HL-60/S4 (cell line): ENCODE measurements around the gene OR6S1.

Experiments
- in situ Hi-C: fragments of 300-500 bp; cut with MboI; formaldehyde crosslinking; loops from 2 replicates; pipeline ENCODE4 v1.14.3; 2022; ENCODE audit warnings: low sequenced_read_pairs

OR6S1 gene, protein sequence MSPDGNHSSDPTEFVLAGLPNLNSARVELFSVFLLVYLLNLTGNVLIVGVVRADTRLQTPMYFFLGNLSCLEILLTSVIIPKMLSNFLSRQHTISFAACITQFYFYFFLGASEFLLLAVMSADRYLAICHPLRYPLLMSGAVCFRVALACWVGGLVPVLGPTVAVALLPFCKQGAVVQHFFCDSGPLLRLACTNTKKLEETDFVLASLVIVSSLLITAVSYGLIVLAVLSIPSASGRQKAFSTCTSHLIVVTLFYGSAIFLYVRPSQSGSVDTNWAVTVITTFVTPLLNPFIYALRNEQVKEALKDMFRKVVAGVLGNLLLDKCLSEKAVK

DNA sequence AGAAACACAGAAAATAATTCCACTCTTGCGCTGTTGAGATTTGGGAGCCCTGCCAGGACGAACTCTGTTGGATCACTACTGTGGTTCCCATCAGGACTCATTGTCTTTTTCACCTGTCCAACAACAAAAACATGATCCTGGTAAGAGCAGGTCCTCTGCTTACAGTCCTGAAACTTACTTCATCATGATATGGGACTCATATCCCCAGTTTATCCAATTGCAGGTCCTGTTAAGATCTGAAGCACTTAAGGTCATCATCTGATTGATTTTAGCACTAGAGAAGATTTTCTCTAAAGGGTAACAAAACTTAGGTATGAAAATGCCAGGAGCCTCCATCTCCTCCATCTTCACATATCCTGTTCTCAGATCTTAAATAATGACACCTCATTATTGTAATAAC, at the start of gene OR6S1:
TSS of gene OR6S1 (minus strand) at position 101 of the 400 bp plus-strand sequence. CDS start at position 101, 0 bp downstream.
- in situ Hi-C loops = no loop called here

DNA sequence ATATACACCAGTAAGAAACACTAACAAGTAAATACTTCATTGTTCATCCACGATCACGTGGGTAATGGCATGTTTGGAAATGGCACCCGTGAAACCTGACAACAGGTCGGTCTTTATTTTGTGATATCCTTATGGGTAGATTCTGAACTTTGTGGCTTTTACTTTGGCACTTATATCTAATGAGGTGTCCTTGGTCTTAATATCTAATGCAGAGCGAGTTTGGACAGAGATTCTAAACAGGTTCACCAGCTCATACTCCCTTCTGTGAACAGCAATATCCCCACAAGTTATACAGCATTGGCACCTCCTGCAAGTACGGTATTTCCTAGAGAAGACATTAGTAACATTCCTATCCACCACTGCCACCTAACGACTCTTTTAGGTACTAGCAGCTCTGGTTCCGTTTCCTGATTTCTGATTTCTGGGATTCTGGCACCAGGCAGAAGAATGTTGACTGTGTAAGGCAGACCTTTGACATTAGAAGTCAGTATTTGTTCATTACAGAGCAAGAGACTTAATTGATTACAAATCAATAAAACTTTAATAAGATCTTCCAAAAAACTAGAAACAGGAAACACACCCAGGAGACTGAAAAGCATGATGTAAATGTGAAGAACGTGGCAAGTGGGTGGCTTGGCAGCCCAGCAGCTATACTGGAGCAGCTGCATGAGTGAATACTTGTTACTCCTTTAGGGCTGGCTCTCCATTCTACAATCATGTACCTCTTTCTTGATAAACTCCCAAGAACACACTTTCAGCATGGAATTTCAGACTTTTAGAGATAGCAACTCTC, 49.6 kb upstream of the OR6S1 start:
- in situ Hi-C loops = loop anchor here (10.0 kb wide), 1 partner anchor 284 kb away; no protein-coding TSS in a partner anchor

DNA sequence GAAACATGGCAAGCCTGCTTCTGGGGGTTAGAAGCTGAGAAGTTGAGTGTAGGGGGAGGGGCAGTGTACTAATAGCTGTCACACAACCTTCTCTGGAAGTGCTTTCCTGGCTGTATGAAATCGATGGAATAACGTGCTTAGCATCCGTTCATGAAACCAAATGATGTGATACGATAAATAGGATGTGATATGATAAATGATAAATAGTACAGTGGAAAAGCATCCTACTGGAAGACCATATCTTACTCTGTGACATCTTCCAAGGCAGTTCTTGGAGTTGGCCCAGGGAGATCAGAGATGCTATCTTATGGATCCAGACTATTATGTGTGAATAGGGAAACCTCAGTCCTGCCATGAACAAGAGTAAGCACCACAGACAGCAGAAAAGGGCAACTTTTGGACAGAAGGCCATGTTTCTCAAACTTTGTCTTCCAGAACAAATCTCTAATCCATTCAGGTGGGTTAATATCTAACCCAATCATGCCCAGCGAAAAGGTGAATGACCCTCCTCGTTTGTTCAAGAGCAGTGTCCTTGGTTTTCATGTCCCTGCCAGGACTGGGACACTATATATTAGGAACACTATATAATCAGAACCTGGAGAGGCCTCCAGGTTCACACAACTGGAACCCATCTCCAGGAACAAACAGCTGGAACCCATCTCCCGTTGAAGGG, 46.8 kb upstream of the OR6S1 start, which contains the start of gene ANG:
TSS of gene ANG (plus strand) at position 598 of the 673 bp plus-strand sequence. CDS start 4,801 bp downstream, outside the sequence.
- in situ Hi-C loops = loop anchor here (5.0 kb wide), 1 partner anchor 76 kb away; no protein-coding TSS in a partner anchor

DNA sequence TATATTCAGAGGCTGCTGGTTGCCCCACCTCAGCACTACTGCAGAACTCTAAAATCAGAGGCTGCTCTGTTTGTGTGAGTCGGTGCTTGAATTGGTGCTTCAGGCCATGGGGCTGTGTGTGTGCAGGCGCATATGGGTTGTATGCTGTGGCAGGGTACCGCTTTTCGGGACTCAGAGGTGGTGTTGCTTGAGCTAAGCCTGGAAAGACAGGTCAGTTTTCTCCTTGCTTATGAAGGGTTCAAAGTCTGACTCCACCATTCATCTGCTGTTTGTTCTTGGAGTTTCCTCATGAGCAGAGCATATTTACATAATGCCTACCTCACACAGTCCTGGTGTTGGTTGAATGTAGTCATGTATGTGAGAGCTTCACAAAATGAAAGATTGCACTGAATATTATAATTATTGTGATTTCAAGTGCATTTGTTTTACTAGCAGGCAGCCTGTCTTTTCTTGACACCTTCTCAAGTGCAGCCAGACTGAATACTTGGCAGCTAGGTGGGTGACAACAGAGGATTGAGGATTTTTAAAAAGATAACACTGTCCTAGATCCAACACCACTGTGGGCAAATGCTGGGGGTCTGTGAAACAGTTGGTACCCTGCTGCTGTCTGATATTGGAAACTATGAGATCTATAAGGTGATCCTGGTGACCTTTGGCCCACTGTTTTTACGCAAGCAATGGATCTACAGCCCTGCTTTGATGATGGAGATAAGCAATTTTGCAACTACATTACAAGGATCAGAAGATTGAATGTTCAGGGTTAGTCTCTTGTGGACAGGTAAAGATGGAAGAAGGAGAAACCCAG, 46.1 kb upstream of the OR6S1 start:
- in situ Hi-C loops = loop anchor here (5.0 kb wide), 1 partner anchor 75 kb away; no protein-coding TSS in a partner anchor

DNA sequence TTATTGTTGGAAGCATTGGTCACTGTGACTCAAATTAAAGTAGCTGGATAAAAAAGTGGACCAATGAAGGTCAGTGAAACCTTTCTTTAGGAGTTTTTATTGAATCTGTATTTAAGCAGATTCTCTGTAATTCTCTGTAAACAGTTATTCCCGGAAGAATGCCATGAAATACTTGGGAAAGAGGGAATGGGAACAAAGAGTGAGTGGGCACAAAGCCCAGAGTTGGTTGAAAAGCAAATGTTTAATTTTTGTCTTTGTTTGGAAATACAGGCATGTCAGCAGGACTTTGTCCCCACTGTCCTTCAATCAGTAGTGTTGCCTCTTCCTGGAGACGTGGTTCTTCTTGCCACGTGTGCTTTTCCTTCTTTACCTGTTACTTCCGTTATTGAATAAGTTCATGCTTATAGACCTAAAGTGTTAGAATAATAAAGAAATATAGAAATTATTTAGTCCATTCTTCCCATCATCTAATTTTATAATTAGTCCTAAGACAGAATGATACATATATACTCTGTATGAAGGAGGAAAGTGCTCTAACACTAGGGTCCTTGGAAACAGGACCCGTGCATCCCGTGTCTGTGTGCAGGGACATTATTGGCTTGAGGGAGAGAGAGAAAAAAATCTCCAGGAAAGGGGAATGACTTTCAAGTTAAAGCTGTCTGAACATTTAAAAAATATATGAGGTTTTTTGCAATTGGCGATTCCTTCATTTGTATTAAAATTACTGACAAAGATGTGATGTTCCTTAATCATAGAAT, 45.1 kb upstream of the OR6S1 start:
- in situ Hi-C loops = loop anchor here (5.0 kb wide), 1 partner anchor 74 kb away; no protein-coding TSS in a partner anchor

DNA sequence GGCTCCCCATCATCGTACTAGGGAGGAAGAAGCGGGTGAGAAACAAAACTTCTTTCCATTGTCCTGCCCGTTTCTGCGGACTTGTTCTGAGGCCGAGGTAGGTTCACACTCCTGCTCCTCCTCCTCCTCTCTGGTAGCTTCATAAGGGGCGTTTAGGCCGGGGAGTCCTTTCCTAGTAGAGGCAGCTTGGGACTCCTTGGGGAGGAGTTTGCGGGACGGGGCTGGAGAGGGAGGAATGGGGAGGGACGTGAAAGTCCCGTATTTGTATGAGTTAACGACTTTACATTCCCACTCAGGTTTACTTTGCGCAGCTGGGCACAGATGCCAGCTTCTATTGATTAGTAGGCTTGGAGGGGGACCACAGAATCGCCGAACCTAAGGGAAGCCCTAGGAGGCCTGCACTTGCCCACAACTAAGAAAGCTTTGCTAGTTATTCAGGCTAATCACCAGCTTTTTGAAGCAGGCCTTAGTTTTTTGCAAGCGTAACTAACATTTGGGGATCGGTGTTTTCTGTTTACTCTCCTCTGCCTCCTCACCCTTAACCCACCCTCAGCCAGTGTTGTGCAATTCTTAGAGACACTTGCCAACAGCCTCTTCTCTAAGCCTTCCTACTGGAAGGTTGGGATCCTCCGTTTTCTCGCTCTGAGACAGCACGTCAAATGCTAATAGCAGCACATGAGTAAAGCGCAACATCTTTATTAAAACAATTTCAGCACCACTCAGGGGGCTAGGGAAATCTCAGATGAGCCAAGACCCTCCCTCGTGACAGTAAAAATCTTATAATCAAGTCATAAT, 43.4 kb upstream of the OR6S1 start:
- in situ Hi-C loops = loop anchor here (5.0 kb wide), 1 partner anchor 73 kb away; no protein-coding TSS in a partner anchor

DNA sequence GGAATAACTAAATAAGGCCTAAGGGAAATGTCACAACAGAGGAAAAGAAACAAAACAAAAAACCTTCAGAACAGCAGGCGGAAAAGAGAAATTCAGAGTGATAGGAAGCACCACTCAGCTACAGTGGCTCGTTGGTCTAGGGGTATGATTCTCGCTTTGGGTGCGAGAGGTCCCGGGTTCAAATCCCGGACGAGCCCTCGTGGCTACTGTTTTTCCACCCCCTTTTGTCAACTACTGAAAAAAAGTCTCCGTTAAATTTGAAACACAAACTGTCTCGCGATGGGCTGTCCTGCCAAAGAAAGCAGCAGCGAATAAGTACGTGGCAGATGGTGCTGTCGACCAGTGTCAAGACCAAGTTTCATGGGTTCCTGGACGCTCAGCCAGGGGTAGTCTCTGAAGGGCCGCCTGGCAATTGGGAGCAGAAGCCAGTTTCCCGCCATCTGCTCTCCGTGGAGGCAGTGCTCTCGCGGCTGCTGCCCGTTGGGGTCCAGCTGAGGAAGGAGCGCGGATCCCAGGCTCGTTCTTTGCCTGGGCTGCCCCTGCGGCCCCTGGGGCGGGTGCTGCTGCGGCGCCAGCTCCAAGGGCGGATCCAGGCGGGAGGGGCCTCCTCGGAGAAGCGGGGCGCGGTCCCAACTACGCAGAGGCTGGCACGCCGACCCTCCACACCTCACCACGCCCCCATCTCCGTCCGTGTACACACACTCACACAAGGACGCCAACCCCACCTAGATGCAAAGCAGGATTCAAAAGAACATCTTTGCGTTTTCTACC, 42.6 kb upstream of the OR6S1 start, which contains the start of gene RNASE4:
TSS of gene RNASE4 (plus strand) at position 670 of the 771 bp plus-strand sequence. CDS start 14,812 bp downstream, outside the sequence.
- in situ Hi-C loops = no loop called here

DNA sequence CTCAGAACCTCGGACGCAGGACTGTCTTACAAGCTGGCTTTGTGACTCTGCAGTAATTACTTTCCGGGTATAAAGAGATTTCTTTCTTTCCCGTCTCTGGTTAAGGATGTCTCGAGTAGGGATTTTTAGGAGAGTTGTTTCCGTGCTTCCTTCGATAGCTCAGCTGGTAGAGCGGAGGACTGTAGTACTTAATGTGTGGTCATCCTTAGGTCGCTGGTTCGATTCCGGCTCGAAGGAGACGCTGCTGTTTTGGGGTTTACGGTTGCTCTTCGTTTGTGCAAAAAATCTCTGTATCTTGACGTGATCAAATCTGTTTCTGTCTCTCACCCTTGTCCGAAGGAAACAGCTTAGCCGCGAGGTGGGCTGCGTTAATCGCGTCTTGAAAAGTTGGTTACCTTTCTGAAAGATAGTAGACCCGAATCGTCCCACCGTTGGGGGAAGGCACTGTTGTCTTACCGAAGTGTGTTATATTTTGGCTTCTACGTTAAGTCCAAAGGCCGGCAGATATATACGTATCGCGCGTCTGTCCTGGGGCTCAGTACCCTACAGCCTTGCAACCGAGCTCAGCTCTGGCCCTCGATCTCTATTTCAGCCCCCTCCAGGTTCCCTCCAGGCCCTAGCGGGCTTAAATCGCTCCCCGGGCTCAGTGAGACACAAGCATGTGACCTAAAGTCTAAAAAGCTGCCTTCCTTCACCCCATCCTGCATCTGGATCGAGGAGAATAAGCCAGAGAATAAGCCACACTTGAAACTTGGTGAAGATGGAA, 41.8 kb upstream of the OR6S1 start:
- in situ Hi-C loops = no loop called here

DNA sequence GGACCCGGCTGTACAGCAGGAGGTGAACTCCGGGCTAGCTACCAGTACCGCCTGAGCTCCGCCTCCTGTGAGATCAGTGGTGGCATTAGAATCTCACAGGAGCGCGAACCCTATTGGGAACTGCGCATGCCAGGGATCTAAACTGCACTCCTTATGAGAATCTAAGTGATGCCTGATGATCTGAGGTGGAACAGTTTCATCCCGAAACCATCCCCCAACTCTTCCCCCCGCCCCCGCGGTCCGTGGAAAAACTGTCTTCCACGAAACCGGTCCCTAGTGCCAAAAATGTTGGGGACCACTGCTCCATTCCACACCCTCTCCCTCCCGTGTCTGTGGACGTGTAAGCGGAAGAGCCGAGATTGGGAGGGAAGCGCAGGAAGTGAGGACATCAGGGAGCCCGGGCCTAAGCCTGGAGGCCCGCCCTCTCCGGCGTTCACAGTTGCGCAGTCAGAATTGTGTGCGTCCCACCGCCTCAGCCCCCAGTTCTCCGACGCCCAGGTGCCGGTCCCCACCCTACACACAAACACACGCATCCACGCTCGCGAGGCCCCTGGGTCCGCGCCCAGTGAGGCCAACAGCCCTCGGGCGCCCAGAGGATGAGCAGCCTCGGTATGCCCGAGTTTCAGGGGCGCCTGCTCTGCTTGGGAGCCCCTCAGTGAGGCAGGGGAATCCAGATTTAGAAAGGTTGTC, 41.1 kb upstream of the OR6S1 start:
- in situ Hi-C loops = no loop called here

DNA sequence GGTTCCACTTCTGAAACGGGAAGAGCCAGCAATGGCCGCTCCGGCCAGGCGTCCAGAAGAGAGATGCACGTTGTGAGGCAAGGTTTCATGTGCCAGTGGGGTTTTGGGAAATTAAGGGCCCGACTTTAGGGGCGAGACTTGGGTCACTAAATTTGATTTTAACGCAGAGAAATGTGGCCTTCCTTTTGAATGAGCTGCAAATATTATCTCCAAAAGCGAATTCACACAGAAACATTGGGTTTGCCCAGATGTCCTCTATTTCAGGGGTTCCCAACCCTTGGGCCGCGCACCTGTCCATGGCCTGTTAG, 40.6 kb upstream of the OR6S1 start:
- in situ Hi-C loops = no loop called here

DNA sequence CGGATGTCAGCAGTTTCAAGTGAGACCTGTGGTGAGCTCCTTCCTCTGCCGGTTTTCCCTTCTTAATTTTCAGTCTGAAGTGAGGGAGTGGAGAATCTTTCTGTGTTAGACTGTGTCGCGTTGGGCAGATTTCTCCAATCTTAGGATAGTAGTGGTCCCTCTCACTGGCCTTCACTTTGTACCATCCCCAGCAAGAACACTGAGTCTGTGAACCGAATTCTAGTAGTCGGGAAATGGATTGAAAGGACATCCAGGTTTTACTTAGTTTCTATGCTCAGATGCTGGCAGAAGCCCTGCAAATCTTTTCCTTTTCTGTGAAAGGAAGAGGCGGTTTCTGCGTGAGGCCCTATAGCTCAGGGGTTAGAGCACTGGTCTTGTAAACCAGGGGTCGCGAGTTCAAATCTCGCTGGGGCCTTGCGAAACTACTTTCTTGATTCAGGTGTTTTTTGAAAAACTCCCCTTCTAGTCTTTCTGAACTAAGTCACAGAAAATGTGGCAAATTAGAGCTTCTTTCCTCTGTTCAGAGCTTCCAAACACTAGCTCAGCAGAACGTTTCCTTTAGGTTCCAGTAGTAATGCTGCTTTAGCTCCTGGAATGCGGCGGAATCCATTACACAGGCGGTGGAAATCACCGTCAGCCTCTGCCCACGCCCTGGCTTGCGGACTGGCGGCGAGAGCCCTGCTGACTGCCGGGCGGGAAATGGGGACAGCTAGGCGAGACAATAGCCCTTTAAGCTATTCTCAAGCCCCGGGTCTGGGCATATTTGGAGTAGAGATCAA, 40.0 kb upstream of the OR6S1 start:
- in situ Hi-C loops = no loop called here

DNA sequence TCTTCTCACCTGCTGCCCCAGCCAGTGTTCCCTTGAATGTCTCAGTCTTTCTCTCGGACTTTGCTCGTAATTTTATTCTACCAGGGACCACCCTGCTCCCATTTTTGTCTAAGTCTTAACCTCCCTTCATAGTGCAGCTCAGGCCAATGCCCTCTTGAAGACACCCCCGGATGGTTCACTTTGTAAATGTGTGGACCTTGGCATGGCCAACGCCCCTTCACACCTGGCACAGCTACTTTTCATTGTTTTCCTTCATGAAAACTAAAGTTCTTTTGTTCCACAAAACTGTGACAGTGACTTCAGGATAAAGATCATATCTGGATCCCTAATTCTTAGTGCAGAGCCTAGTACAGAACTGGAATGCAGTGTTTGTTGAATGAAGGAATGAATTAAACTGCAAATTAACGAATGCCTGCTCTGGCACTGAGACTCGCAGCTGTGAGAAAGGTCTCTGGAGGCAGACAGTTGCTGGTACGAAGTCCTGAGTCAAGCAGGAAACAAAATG, 39.4 kb upstream of the OR6S1 start:
- in situ Hi-C loops = no loop called here

DNA sequence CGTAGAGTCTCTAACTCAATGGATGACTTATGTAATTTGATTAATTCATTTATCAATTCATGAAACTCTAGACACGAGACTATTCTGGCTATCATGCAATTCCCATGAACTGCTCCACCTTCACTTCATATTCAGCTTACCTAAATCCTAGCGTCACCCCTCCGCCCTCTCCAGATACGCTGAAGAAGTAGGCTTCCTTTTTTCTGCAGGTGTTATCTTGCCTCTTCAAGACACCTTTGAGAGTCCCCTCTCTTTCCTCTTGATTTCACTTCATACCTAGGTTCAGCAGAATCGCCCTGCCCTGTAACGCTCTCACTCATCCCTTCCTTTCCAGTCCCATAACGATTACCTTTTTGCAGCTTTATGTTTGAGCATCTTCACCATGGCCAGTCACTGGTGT, 38.9 kb upstream of the OR6S1 start:
- in situ Hi-C loops = no loop called here

DNA sequence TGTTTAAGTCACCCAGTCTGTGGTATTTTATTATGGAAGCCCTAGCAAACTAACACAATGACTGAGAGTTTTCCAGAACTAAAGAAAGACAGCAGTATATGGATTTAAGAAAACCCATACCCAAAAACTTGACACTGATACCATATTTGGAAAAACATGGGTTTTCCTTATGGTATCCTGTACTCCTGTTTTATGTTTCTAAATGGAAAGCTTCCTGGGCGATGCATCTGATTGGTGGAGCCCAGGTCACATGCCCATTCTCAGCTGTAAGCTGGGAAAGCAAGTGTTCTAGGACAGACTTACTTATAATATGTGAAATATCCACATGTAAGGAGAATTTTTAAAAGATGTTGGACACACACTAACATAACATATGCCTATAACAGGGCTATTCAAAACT, 38.4 kb upstream of the OR6S1 start:
- in situ Hi-C loops = no loop called here

DNA sequence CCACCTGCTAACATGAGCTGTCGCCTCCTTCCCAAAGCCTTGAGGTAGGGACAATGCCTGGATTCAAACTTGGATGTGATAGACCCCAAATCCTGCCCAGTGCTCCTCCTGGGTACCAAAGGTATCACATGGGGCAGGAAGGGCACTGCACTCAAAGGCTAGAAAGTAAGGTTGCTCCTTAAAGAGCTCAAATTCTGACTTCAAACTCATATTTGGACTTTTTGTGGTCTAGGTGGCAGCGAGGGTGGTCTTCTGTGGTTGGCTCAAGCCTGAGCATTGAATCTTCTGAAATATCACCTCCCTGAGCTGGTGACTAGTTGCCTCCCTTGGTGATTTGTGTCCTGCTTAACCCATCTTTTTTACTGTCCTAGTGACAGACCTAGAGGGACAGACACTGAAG, 34.6 kb upstream of the OR6S1 start:
- in situ Hi-C loops = no loop called here

DNA sequence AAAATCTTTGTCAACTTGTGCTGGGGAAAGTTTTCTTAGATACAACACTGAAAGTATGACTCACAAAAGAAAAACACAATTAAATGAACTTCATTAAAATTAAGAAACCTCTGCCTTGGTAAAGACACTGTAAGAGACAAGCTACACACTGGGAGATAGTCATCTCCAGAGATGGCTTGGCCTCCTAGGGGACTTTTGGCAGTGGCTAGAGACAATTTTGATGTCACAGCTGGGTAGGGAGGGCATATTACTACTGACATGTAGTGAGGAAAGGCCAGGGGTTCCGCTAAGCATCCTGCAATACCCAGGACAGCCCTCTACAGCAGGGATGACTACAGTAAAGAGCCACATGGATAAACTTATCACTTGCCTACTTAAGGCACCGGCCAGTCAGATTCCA, 34.2 kb upstream of the OR6S1 start:
- in situ Hi-C loops = no loop called here
